Skeletal muscle tissue (tissue), 4 donors: ENCODE data around the gene AAMP. TPM values are rescaled to one million over a fixed set of nuclear protein-coding genes. Genes with fewer than 3 reads are reported as not detected.

ENCODE experiments used
- H3K27ac ChIP-seq: one replicate; pipeline ENCODE4 v1.7.0; 2013; ENCODE audit warnings: mild to moderate bottlenecking, low read depth, low read length, inconsistent platforms
- H3K27me3 ChIP-seq, 3 donors: one replicate each; pipeline ENCODE4 v1.7.0; 2013; ENCODE audit warnings: low read length in 3 of 3; ENCODE audit not compliant: control insufficient read depth in 3 of 3, insufficient read depth in 3 of 3
- H3K36me3 ChIP-seq, 3 donors: one replicate each; pipeline ENCODE4 v1.7.0; 2013; ENCODE audit warnings: low read length in 3 of 3; ENCODE audit not compliant: control insufficient read depth in 3 of 3, insufficient read depth in 3 of 3
- H3K4me1 ChIP-seq, 3 donors: one replicate each; pipeline ENCODE4 v1.7.0; 2013; ENCODE audit warnings: low read length in 3 of 3, mild to moderate bottlenecking in 3 of 3; ENCODE audit not compliant: control insufficient read depth in 3 of 3, insufficient read depth in 3 of 3
- H3K4me3 ChIP-seq, 3 donors: one replicate each; pipeline ENCODE4 v1.7.0; 2013; ENCODE audit warnings: low read length in 3 of 3
- H3K9ac ChIP-seq, 3 donors: one replicate each; pipeline ENCODE4 v1.7.0; 2013; ENCODE audit warnings: low read length in 3 of 3, mild to moderate bottlenecking in 3 of 3, moderate library complexity in 2 of 3, low read depth in 1 of 3
- H3K9me3 ChIP-seq, 3 donors: one replicate each; pipeline ENCODE4 v1.7.0; 2013; ENCODE audit warnings: low read length in 3 of 3; ENCODE audit not compliant: control insufficient read depth in 3 of 3
- total RNA-seq: library from RNA; depleted of rRNA; stranded (reverse); fragments of >200 nt; gene quantifications from one replicate; pipeline ENCODE4 v1.2.3, GENCODE V29; 2014
- donor health status: Osteomylitis.

The AAMP gene
- total RNA-seq, 1 donor from 2014 or later, result 121 TPM

DNA sequence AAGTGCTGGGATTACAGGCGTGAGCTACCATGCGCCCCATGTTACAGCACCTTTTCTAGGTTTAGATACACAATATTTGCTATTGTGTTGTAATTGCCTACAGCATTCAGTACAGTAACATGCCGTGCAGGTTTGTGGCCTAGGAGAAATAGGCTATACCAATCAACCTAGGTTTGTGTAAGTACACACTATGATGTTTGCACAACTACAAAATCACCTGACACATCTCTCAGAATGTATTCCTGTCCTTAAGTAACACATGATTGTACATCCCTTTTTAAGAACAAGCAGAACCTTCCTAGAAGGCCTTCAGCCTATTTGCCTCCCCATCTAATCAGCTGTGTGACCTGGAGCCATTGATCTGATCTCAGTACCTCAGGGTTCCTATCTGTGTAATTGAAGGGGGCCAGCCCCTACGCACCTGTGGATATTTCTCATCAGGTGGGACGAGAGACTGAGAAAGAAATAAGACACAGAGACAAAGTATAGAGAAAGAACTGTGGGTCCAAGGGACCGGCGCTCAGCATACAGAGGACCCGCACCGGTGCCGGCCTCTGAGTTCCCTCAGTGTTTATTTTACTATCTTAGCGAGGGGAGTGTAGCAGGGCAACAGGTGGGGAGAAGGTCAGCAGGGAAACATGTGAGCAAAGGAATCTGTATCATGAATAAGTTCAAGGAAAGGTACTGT, 41.1 kb upstream of the AAMP start:
- Histone ChIP-seq H3K27me3 (no peaks in the 10 kb centered on the region), H3K9me3 (no peaks in the 10 kb centered on the region), H3K36me3 (no peaks in the 10 kb centered on the region), H3K4me1 (no peaks in the 10 kb centered on the region), H3K27ac (no peak overlapping the region), H3K4me3 (no peak overlapping the region), H3K9ac (no peak overlapping the region)

- H3K36me3 ChIP-seq, result no peaks in the 10 kb centered on the region
- H3K9ac ChIP-seq, result no peak overlapping the region
- no peak overlapping the region for H3K4me3 ChIP-seq
- no peaks in the 10 kb centered on the region for H3K9me3 ChIP-seq
- H3K27ac ChIP-seq, result no peak overlapping the region
- H3K4me1 ChIP-seq, result no peaks in the 10 kb centered on the region
- H3K27me3 ChIP-seq, result no peaks in the 10 kb centered on the region
Observed at GRCh38 chr2:218307415-218308090, 37.6 kb upstream of the AAMP start.

GRCh38 chr2:218306184-218306920, 36.4 kb upstream of the AAMP start:
- H3K4me1 ChIP-seq, result no peaks in the 10 kb centered on the region
- no peak overlapping the region for H3K27ac ChIP-seq
- H3K9ac ChIP-seq, result no peak overlapping the region
- no peaks in the 10 kb centered on the region for H3K9me3 ChIP-seq
- no peaks in the 10 kb centered on the region for H3K36me3 ChIP-seq
- H3K27me3 ChIP-seq, result no peaks in the 10 kb centered on the region
- H3K4me3 ChIP-seq, result no peak overlapping the region

DNA sequence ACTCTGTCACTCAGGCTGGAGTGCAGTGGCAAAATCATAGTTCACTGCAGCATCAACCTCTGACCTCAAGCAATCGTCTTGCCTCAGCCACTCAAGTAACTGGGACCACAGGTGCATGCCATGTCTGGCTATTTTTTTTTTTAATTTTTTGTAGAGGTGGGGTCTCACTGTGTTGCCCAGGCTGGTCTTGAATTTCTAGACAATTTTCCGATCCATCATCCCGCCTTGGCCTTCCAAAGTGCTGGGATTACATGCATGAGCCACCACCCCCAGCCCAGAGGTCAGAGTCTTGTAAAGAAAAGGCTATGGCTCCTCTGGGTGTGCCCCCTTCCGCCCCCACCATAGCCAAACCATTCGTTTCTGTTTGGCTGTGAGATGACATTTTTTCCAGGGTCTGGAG, 35.4 kb upstream of the AAMP start:
- no peaks in the 10 kb centered on the region for H3K27me3 ChIP-seq
- H3K4me3 ChIP-seq, result no peak overlapping the region
- H3K27ac ChIP-seq, result no peak overlapping the region
- no peaks in the 10 kb centered on the region for H3K4me1 ChIP-seq
- no peaks in the 10 kb centered on the region for H3K36me3 ChIP-seq
- no peaks in the 10 kb centered on the region for H3K9me3 ChIP-seq
- no peak overlapping the region for H3K9ac ChIP-seq

DNA sequence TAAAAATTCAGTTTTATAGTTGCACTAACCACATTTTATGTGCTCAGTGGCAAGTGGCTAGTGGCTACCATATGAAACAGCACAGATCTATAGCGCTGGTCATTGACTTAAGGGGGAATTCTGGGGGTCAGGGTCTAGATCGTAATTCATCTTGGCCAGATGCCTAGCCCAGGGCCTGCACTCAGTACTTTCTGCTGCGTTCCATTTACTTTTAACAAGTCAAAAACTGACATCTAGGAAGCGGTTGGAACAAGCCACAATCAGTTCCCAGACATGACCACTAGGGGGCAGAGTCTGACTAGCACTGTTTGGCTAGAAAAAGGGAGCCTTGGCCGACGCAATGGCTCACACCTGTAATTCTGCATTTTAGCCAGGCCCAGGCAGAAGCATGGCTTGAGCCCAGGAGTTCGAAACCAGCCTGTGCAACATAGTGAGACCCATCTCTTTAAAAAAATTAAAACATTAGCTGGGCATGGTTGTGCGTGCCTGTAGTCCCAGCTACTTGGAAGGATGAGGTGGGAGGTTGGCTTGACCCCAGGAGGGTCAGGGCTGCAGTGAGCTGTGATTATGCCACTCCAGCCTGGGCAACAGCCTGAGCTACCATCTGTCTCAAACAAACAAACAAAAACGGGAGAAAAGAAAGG, 31.4 kb upstream of the AAMP start:
- H3K9me3 ChIP-seq, result no peaks in the 10 kb centered on the region
- peak overlapping the region in 1 of 3 donors; percentile 60 for H3K9ac ChIP-seq
- no peaks in the 10 kb centered on the region for H3K36me3 ChIP-seq
- H3K27ac ChIP-seq, result no peak overlapping the region
- peaks cover 0 to 6% (median 3%) of the 10 kb centered on the region in 3 donors for H3K4me1 ChIP-seq
- no peaks in the 10 kb centered on the region for H3K27me3 ChIP-seq
- no peak overlapping the region for H3K4me3 ChIP-seq

DNA sequence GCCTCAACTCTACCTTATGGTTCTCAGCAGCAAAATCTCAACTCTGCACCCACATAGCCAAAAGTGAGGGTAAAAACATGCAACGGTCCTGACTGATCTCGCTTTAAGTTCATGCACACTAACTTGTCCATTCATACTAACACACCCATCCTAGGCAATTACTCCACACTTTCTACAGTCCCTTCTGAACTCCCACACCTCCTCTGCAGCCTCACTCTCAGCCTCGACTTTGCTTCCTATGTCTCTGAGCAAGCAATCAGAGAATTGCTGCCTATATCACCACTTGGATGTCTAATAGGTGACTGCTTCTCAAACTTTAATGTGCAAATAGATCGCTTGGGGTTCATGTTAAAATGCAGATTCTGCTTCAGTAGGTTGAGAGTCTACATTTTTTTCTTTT, 30.2 kb upstream of the AAMP start:
- Histone ChIP-seq H3K36me3 (no peaks in the 10 kb centered on the region), H3K9ac (no peak overlapping the region), H3K4me1 (peaks cover 0 to 6% (median 3%) of the 10 kb centered on the region in 3 donors), H3K27me3 (no peaks in the 10 kb centered on the region), H3K9me3 (no peaks in the 10 kb centered on the region), H3K4me3 (no peak overlapping the region), H3K27ac (no peak overlapping the region)

DNA sequence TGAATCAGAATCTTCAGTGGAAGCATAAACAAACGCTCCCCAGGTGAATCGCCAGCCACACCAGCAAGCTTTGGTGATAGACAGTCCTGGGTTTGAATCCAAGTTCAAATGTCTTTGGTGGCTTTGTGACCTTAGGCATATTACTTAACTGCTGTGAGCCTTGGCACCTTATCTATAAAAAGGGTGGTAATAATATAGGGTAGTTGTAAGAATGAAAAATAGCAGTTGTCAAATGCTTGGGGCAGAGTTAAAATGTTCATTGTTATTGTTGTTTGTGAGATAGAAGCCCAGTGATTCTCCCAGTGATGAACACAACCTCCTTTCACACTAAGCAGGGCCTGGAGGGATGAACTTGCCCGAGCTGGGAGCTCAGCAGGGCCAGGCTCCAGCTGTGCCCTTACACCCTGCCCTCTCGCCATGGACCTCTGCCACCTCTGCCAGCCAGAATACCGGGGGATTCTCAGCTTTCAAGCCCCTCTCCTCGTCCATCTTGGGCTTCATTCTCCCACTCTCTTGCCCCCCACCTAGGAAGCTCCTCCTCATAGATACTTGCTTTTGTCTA, 28.5 kb upstream of the AAMP start:
- Histone ChIP-seq H3K4me1 (peaks cover 4 to 6% (median 5%) of the 10 kb centered on the region in 3 donors), H3K36me3 (no peaks in the 10 kb centered on the region), H3K27me3 (no peaks in the 10 kb centered on the region), H3K9ac (no peak overlapping the region), H3K9me3 (no peaks in the 10 kb centered on the region), H3K27ac (no peak overlapping the region), H3K4me3 (no peak overlapping the region)

- no peak overlapping the region for H3K4me3 ChIP-seq
- no peak overlapping the region for H3K9ac ChIP-seq
- H3K9me3 ChIP-seq, result no peaks in the 10 kb centered on the region
- no peak overlapping the region for H3K27ac ChIP-seq
- no peaks in the 10 kb centered on the region for H3K36me3 ChIP-seq
- no peaks in the 10 kb centered on the region for H3K27me3 ChIP-seq
- H3K4me1 ChIP-seq, result peaks cover 5 to 11% (median 10%) of the 10 kb centered on the region in 3 donors
Observed at GRCh38 chr2:218296847-218297246, 26.9 kb upstream of the AAMP start.

DNA sequence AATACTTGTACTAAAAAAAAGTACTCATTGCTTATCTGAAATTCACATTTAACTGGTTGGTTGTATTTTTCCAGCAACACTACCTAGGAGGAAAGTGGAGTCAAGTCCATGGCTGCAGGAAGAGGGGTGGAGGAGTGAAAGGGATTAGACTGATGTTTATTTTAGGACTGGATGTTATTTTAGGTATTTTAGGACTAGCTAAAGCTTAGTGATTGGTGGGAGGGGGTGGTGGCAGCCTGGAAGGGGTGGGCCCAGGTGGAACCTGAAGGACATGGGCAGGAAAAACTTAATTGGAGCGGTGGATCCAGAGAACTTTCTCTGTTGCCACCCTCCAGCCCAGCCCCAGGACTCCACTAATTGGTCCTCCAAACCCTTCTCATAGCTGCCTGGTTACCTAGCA, 26.3 kb upstream of the AAMP start:
- peaks cover 12 to 17% (median 16%) of the 10 kb centered on the region in 3 donors for H3K4me1 ChIP-seq
- no peaks in the 10 kb centered on the region for H3K36me3 ChIP-seq
- no peak overlapping the region for H3K4me3 ChIP-seq
- no peaks in the 10 kb centered on the region for H3K27me3 ChIP-seq
- no peaks in the 10 kb centered on the region for H3K9me3 ChIP-seq
- no peak overlapping the region for H3K9ac ChIP-seq
- H3K27ac ChIP-seq, result no peak overlapping the region
